HepG2 (cell line): ENCODE data around the gene PPP4R2. TPM values are rescaled to one million over a fixed set of nuclear protein-coding genes. Genes with fewer than 3 reads are reported as not detected.

Experiments used
- ATAC-seq: fragments of 200-7000 bp; cut with Tn5 transposase; 3 replicates; pipeline ENCODE4 v1.9.1; 2020; ENCODE audit warnings: mild to moderate bottlenecking, moderate library complexity
- BruUV-seq: library from RNA; stranded (reverse); fragments of 400-500 nt; replicated peaks from 2 replicates; lab custom pipeline; 2021; lab: Mats Ljungman, UMichigan
- CTCF ChIA-PET: fragments of 300-600 bp; formaldehyde crosslinking; extraction: SDS; loops from one replicate; lab custom pipeline; 2021; ENCODE audit warnings: low total read pairs, inconsistent platforms, low intra/inter-chr PET ratio; lab: Yijun Ruan, JAX
- POLR2A ChIA-PET: fragments of 350-600 bp; sonication (Branson Sonifier 250); formaldehyde crosslinking; loops from one replicate; lab custom pipeline; 2020; ENCODE audit warnings: antibody characterized with exemption, inconsistent platforms; lab: Yijun Ruan, JAX
- DNase-seq: peaks from one replicate; pipeline ENCODE4 v3.0.0-alpha.2; 2015; ENCODE audit warnings: low spot score
- FAIRE-seq: peaks from 3 replicates; lab custom pipeline; 2011; peaks lifted over from hg19 to GRCh38; lab: Jason Lieb, UNC
- H2AFZ ChIP-seq: one replicate; pipeline ENCODE4 v1.6.1; 2011; ENCODE audit warnings: low read length, inconsistent platforms
- H3K27ac ChIP-seq: fragments of 300-600 bp; 3 replicates; pipeline ENCODE4 v1.8.0; 2011; ENCODE audit warnings: mixed run types, mild to moderate bottlenecking, mixed read lengths, low read length, inconsistent platforms; ENCODE audit not compliant: insufficient read depth; ENCODE audit errors: extremely low read length
- H3K27me3 ChIP-seq, 2 experiments: fragments of 200-600 bp in 1 of 2; 2 replicates in 1 of 2; 3 replicates in 1 of 2; pipeline versions ENCODE4 v1.6.0 to v1.8.0; 2011; ENCODE audit warnings: low read length in 2 of 2, mild to moderate bottlenecking in 2 of 2, moderate library complexity in 2 of 2, inconsistent platforms in 1 of 2; ENCODE audit not compliant: insufficient read depth in 2 of 2, control insufficient read depth in 1 of 2
- H3K36me3 ChIP-seq, 2 experiments: fragments of 200-600 bp in 1 of 2; replicated peaks in 1 of 2; 2 replicates in 1 of 2; 3 replicates in 1 of 2; pipeline versions ENCODE4 v1.5.1 to v1.8.0; 2011; ENCODE audit warnings: low read length in 2 of 2, inconsistent platforms in 1 of 2; ENCODE audit not compliant: insufficient read depth in 2 of 2, control insufficient read depth in 1 of 2
- H3K4me1 ChIP-seq: 2 replicates; pipeline ENCODE4 v1.5.1; 2012; ENCODE audit warnings: low read length, inconsistent platforms; ENCODE audit not compliant: insufficient read depth
- H3K4me2 ChIP-seq: 2 replicates; pipeline ENCODE4 v1.6.0; 2011; ENCODE audit warnings: low read depth, low read length, inconsistent platforms
- H3K4me3 ChIP-seq, 3 experiments: fragments of 200-600 bp in 1 of 3; sonication (generic), shearing (Covaris generic) in 1 of 3; replicated peaks in 1 of 3; 2 replicates each; pipeline ENCODE4 v1.5.1; 2011 to 2016; ENCODE audit warnings: low read length in 3 of 3, inconsistent platforms in 2 of 3, low read depth in 2 of 3, mild to moderate bottlenecking in 2 of 3, control low read depth in 1 of 3, mixed read lengths in 1 of 3; ENCODE audit not compliant: insufficient read depth in 1 of 3
- H3K79me2 ChIP-seq: one replicate; pipeline ENCODE4 v1.6.1; 2011; ENCODE audit warnings: low read length, inconsistent platforms; ENCODE audit not compliant: insufficient read depth
- H3K9ac ChIP-seq: 2 replicates; pipeline ENCODE4 v1.6.0; 2011; ENCODE audit warnings: mild to moderate bottlenecking, low read depth, low read length, inconsistent platforms; ENCODE audit not compliant: insufficient read depth
- H3K9me3 ChIP-seq: 2 replicates; pipeline ENCODE4 v1.5.1; 2012; ENCODE audit warnings: mild to moderate bottlenecking, low read length
- H4K20me1 ChIP-seq: 2 replicates; pipeline ENCODE4 v1.6.0; 2011; ENCODE audit warnings: inconsistent platforms, mild to moderate bottlenecking, low read length, moderate library complexity; ENCODE audit not compliant: insufficient read depth
- CHD2 ChIP-seq: IDR thresholded peaks from 2 replicates; pipeline ENCODE4 v1.6.1; 2011; ENCODE audit warnings: low read depth, low read length, improper control_type of control experiment
- ELF4 ChIP-seq: sonication (generic); formaldehyde crosslinking; IDR thresholded peaks from 2 replicates; pipeline ENCODE4 v1.5.0; 2020; ENCODE audit warnings: missing genetic modification reagents, mild to moderate bottlenecking, moderate library complexity, borderline replicate concordance
- ETS1 ChIP-seq: sonication (generic); formaldehyde crosslinking; IDR thresholded peaks from 2 replicates; pipeline ENCODE4 v1.4.0; 2020; ENCODE audit warnings: missing genetic modification reagents
- MIER3 ChIP-seq: IDR thresholded peaks from 2 replicates; pipeline ENCODE4 v1.6.1; 2016; ENCODE audit warnings: missing compliant biosample characterization, borderline replicate concordance
- NFIC ChIP-seq: IDR thresholded peaks from 2 replicates; pipeline ENCODE4 v1.6.1; 2012; ENCODE audit warnings: mild to moderate bottlenecking, low read length, inconsistent platforms
- NR0B2 ChIP-seq: sonication (generic); formaldehyde crosslinking; IDR thresholded peaks from 2 replicates; pipeline ENCODE4 v1.4.0; 2020; ENCODE audit warnings: mild to moderate bottlenecking, missing genetic modification reagents
- ZBTB25 ChIP-seq: IDR thresholded peaks from 2 replicates; pipeline ENCODE4 v1.6.1; 2018; ENCODE audit warnings: missing genetic modification reagents
- ZFP82 ChIP-seq: sonication (generic); formaldehyde crosslinking; IDR thresholded peaks from 2 replicates; pipeline ENCODE4 v1.5.1; 2020; ENCODE audit warnings: mild to moderate bottlenecking, missing genetic modification reagents, borderline replicate concordance
- ZNF121 ChIP-seq: sonication (generic); formaldehyde crosslinking; IDR thresholded peaks from 2 replicates; pipeline ENCODE4 v1.5.0; 2020; ENCODE audit warnings: mild to moderate bottlenecking, missing genetic modification reagents
- ZNF253 ChIP-seq: sonication (generic); formaldehyde crosslinking; IDR thresholded peaks from 2 replicates; pipeline ENCODE4 v1.8.0; 2022; ENCODE audit warnings: mild to moderate bottlenecking, missing genetic modification reagents, borderline replicate concordance
- ZNF326 ChIP-seq: sonication (generic); formaldehyde crosslinking; IDR thresholded peaks from 2 replicates; pipeline ENCODE4 v1.4.0; 2020; ENCODE audit warnings: missing genetic modification reagents, borderline replicate concordance
- ZNF550 ChIP-seq: sonication (generic); formaldehyde crosslinking; IDR thresholded peaks from 2 replicates; pipeline ENCODE4 v1.4.0; 2020; ENCODE audit warnings: mild to moderate bottlenecking, missing genetic modification reagents, borderline replicate concordance
- WGBS: methylation state at CpG from one replicate; pipeline ENCODE4 v1.1.6; 2017; ENCODE audit warnings: low lambda C conversion rate; 5-methylcytosine and 5-hydroxymethylcytosine counted together
- in situ Hi-C: cut with HindIII; loops from 2 replicates; pipeline ENCODE4 v1.10.0; 2017; ENCODE audit warnings: low pct_unique_long_range_greater_than_20kb; ENCODE audit not compliant: extremely low pct_ligation_motif_present
- intact Hi-C: fragments of 100-400 bp; cut with micrococcal nuclease; formaldehyde crosslinking; loops from one replicate; pipeline ENCODE4 v1.10.0; 2022; ENCODE audit not compliant: unreplicated experiment
- polyA plus RNA-seq, 8 experiments: library from polyadenylated mRNA; depleted of rRNA in 3 of 8; stranded (reverse) in 7 of 8; unstranded in 1 of 8; fragments of >200 nt; fragmentation: Illumina TruSeq in 4 of 8; extraction: Trizol in 4 of 8; gene quantifications; 2 replicates each; pipeline versions ENCODE4 v1.2.1 to v1.2.3, GENCODE V29; 2011 to 2016; ENCODE audit warnings: low read depth in 4 of 8, missing spikeins in 1 of 8, mixed read lengths in 1 of 8; ENCODE audit not compliant: insufficient read depth in 1 of 8
- total RNA-seq, 5 experiments: library from RNA; depleted of rRNA; stranded (reverse); fragments of >200 nt; fragmentation: Illumina TruSeq; extraction: Trizol; gene quantifications; 2 replicates each; pipeline ENCODE4 v1.2.3, GENCODE V29; 2016; ENCODE audit warnings: low read depth in 1 of 5

PPP4R2 gene
- total and polyA plus RNA-seq, 2 of the 13 experiments (the other 11 are each of a cell fraction or from before 2014, with no cell fraction given): 22.3 to 161 TPM

GRCh38 chr3:73018298-73018697 is 21.7 kb downstream of the PPP4R2 start:
- BruUV-seq: no TSS peak
- no peak overlapping the region for H3K4me3 ChIP-seq
- in situ Hi-C loops (no loop called here), intact Hi-C loops (no loop called here)
- peaks cover 61% of the 10 kb centered on the region for H3K4me1 ChIP-seq
- no peaks in the 10 kb centered on the region for H3K27me3 ChIP-seq
- no peak overlapping the region for H3K27ac ChIP-seq
- no peaks in the 10 kb centered on the region for H3K9me3 ChIP-seq
- 92% methylated on average over 4 of the region's 4 CpGs for WGBS
- H4K20me1 ChIP-seq: peaks cover 97% of the 10 kb centered on the region
- H2AFZ ChIP-seq: no peak overlapping the region
- peaks cover 1 to 24% of the 10 kb centered on the region in 2 experiments; a peak in 4 of 5 replicates for H3K36me3 ChIP-seq
- H3K9ac ChIP-seq: no peak overlapping the region
- ChIA-PET CTCF (no interaction called here), POLR2A (no interaction called here)
- no peak for FAIRE-seq
- no peak for ATAC-seq
- no peak overlapping the region for H3K4me2 ChIP-seq
- TF ChIP-seq ZNF121 (CRISPR knock-in tag): peak; percentile 54; the same call in 1 of the 2 replicates
- no peak for TF ChIP-seq ETS1 (CRISPR knock-in tag)
- no peak for DNase-seq
- H3K79me2 ChIP-seq: peaks cover 98% of the 10 kb centered on the region

GRCh38 chr3:73018790-73019441 is 22.3 kb downstream of the PPP4R2 start:
- intact Hi-C loops: no loop called here
- in situ Hi-C loops: no loop called here
- no TSS peak for BruUV-seq
- ATAC-seq: no peak
- no peak for FAIRE-seq
- ChIA-PET CTCF (no interaction called here), POLR2A (no interaction called here)
- Histone ChIP-seq H3K9me3 (no peaks in the 10 kb centered on the region), H3K4me3 (no peak overlapping the region), H3K4me1 (peaks cover 62% of the 10 kb centered on the region), H3K27me3 (no peaks in the 10 kb centered on the region), H3K27ac (no peak overlapping the region), H3K79me2 (peaks cover 98% of the 10 kb centered on the region), H4K20me1 (peaks cover 91% of the 10 kb centered on the region), H3K36me3 (peaks cover 0 to 24% of the 10 kb centered on the region in 2 experiments; a peak in 4 of 5 replicates), H2AFZ (no peak overlapping the region), H3K9ac (no peak overlapping the region), H3K4me2 (no peak overlapping the region)
- TF ChIP-seq ZNF550 (CRISPR knock-in tag) (no peak), ZNF253 (CRISPR knock-in tag) (no peak), CHD2 (no peak), MIER3 (CRISPR knock-in tag) (no peak), ELF4 (no peak), ZBTB25 (CRISPR knock-in tag) (no peak), ZFP82 (CRISPR knock-in tag) (no peak), ZNF326 (CRISPR knock-in tag) (no peak), NFIC (no peak), NR0B2 (CRISPR knock-in tag) (no peak)
- WGBS: 94% methylated on average over 5 of the region's 5 CpGs
- DNase-seq: no peak
